Measurements from ENCODE around the gene KANK4.

KANK4 gene

GRCh38 chr1:62355095-62355494 is 35.9 kb upstream of the KANK4 start:
- DNase-seq (ENCODE audit: extremely low spot score): no peak
- TF ChIP-seq L3MBTL2 (conservative IDR thresholded peaks at IDR 0.05) (no peak), ARNT (IDR thresholded peaks at IDR 0.05) (no peak), FOXM1 (IDR thresholded peaks at IDR 0.05; ENCODE audit: borderline replicate concordance) (no peak), PKNOX1 (IDR thresholded peaks at IDR 0.05) (no peak), NFRKB (IDR thresholded peaks at IDR 0.05) (no peak), CTBP1 (IDR thresholded peaks at IDR 0.05; ENCODE audit: borderline replicate concordance) (no peak), BHLHE40 (IDR thresholded peaks at IDR 0.05; ENCODE audit: borderline replicate concordance) (no peak), HDGF (IDR thresholded peaks at IDR 0.05; ENCODE audit: borderline replicate concordance) (no peak), ZNF384 (IDR thresholded peaks at IDR 0.05) (no peak), ELF4 (IDR thresholded peaks at IDR 0.05) (no peak), FOXA1 (IDR thresholded peaks at IDR 0.05) (no peak), LEF1 (IDR thresholded peaks at IDR 0.05; ENCODE audit: borderline replicate concordance) (no peak), SUZ12 (IDR thresholded peaks at IDR 0.05) (no peak), TARDBP (IDR thresholded peaks at IDR 0.05) (no peak), FOXK2 (IDR thresholded peaks at IDR 0.05) (no peak)
- POLR2A ChIA-PET: no interaction called here
- CTCF ChIA-PET: no interaction called here

- ChIA-PET CTCF (no interaction called here), POLR2A (no interaction called here)
- DNase-seq (ENCODE audit: extremely low spot score): no peak
- TF ChIP-seq ZNF384 (IDR thresholded peaks at IDR 0.05) (no peak), NFRKB (IDR thresholded peaks at IDR 0.05) (no peak), SUZ12 (IDR thresholded peaks at IDR 0.05) (no peak), CTBP1 (IDR thresholded peaks at IDR 0.05; ENCODE audit: borderline replicate concordance) (no peak), ARNT (IDR thresholded peaks at IDR 0.05) (no peak), L3MBTL2 (conservative IDR thresholded peaks at IDR 0.05) (no peak), FOXK2 (IDR thresholded peaks at IDR 0.05) (no peak), LEF1 (IDR thresholded peaks at IDR 0.05; ENCODE audit: borderline replicate concordance) (no peak), SP1 (IDR thresholded peaks at IDR 0.05) (no peak), FOXM1 (IDR thresholded peaks at IDR 0.05; ENCODE audit: borderline replicate concordance) (no peak), TARDBP (IDR thresholded peaks at IDR 0.05) (no peak), PKNOX1 (IDR thresholded peaks at IDR 0.05) (no peak), BHLHE40 (IDR thresholded peaks at IDR 0.05; ENCODE audit: borderline replicate concordance) (no peak), ELF4 (IDR thresholded peaks at IDR 0.05) (no peak)
Observed at GRCh38 chr1:62353853-62354252, 34.6 kb upstream of the KANK4 start.

- ChIA-PET POLR2A (no interaction called here), CTCF (interaction anchor here (0.6 kb wide), 1 partner anchor 1453 kb away, joined by 3 read pairs; no protein-coding TSS in a partner anchor)
- no peak for TF ChIP-seq NFRKB (IDR thresholded peaks at IDR 0.05)
- no peak for TF ChIP-seq FOXM1 (IDR thresholded peaks at IDR 0.05; ENCODE audit: borderline replicate concordance)
- TF ChIP-seq LEF1 (IDR thresholded peaks at IDR 0.05; ENCODE audit: borderline replicate concordance): no peak
- TF ChIP-seq PKNOX1 (IDR thresholded peaks at IDR 0.05): no peak
- no peak for TF ChIP-seq SP1 (IDR thresholded peaks at IDR 0.05)
- TF ChIP-seq L3MBTL2 (conservative IDR thresholded peaks at IDR 0.05): no peak
- no peak for TF ChIP-seq ZNF384 (IDR thresholded peaks at IDR 0.05)
- no peak for TF ChIP-seq HDGF (IDR thresholded peaks at IDR 0.05; ENCODE audit: borderline replicate concordance)
- no peak for TF ChIP-seq FOXA1 (IDR thresholded peaks at IDR 0.05)
- no peak for TF ChIP-seq BHLHE40 (IDR thresholded peaks at IDR 0.05; ENCODE audit: borderline replicate concordance)
- no peak for TF ChIP-seq TARDBP (IDR thresholded peaks at IDR 0.05)
- TF ChIP-seq ELF4 (IDR thresholded peaks at IDR 0.05): no peak
- TF ChIP-seq ARNT (IDR thresholded peaks at IDR 0.05): no peak
- no peak for DNase-seq (ENCODE audit: extremely low spot score)
Observed at GRCh38 chr1:62352387-62352786, 33.2 kb upstream of the KANK4 start.

- TF ChIP-seq NFRKB (IDR thresholded peaks at IDR 0.05) (no peak), FOXK2 (IDR thresholded peaks at IDR 0.05) (no peak)
- DNase-seq (ENCODE audit: extremely low spot score): no peak
- POLR2A ChIA-PET: no interaction called here
- CTCF ChIA-PET: interaction anchor here (0.7 kb wide), 1 partner anchor 53 kb away, joined by 5 read pairs; no protein-coding TSS in a partner anchor
Observed at GRCh38 chr1:62349470-62350233, 30.4 kb upstream of the KANK4 start.

- no peak for DNase-seq (ENCODE audit: extremely low spot score)
- CTCF ChIA-PET: no interaction called here
- TF ChIP-seq BHLHE40 (IDR thresholded peaks at IDR 0.05; ENCODE audit: borderline replicate concordance) (no peak), FOXA1 (IDR thresholded peaks at IDR 0.05) (no peak), LEF1 (IDR thresholded peaks at IDR 0.05; ENCODE audit: borderline replicate concordance) (no peak), PKNOX1 (IDR thresholded peaks at IDR 0.05) (no peak), HDGF (IDR thresholded peaks at IDR 0.05; ENCODE audit: borderline replicate concordance) (no peak), SP1 (IDR thresholded peaks at IDR 0.05) (no peak), FOXM1 (IDR thresholded peaks at IDR 0.05; ENCODE audit: borderline replicate concordance) (no peak), CTBP1 (IDR thresholded peaks at IDR 0.05; ENCODE audit: borderline replicate concordance) (no peak), SUZ12 (IDR thresholded peaks at IDR 0.05) (no peak), L3MBTL2 (conservative IDR thresholded peaks at IDR 0.05) (no peak), TARDBP (IDR thresholded peaks at IDR 0.05) (no peak), FOXK2 (IDR thresholded peaks at IDR 0.05) (no peak), ELF4 (IDR thresholded peaks at IDR 0.05) (no peak), ARNT (IDR thresholded peaks at IDR 0.05) (no peak), ZNF384 (IDR thresholded peaks at IDR 0.05) (no peak), NFRKB (IDR thresholded peaks at IDR 0.05) (no peak)
- POLR2A ChIA-PET: no interaction called here
Observed at GRCh38 chr1:62346886-62347285, 27.7 kb upstream of the KANK4 start.

Data from HEK293T (cell line).